Hepatocyte (in vitro differentiated cells): ENCODE results near the gene CNIH2. TPM values are rescaled to one million over a fixed set of nuclear protein-coding genes. Genes with fewer than 3 reads are reported as not detected.
"Not testable (repeated sequence)": the region's sequence is repeated elsewhere in the genome, so short reads cannot be mapped to it uniquely, and the experiment has no call there.

ENCODE experiments used
- DNase-seq: peaks from one replicate; pipeline ENCODE4 v3.0.0-alpha.2; 2016; ENCODE audit warnings: low spot score
- H2AFZ ChIP-seq: fragments of 200-600 bp; sonication (generic); 2 replicates; pipeline ENCODE4 v1.6.0; 2016; ENCODE audit warnings: antibody characterized with exemption, mild to moderate bottlenecking
- H3K27ac ChIP-seq: fragments of 200-600 bp; sonication (generic); 2 replicates; pipeline ENCODE4 v1.5.1; 2016; ENCODE audit warnings: mild to moderate bottlenecking
- H3K27me3 ChIP-seq: fragments of 200-600 bp; sonication (generic); 2 replicates; pipeline ENCODE4 v1.6.1; 2016
- H3K36me3 ChIP-seq: fragments of 200-600 bp; sonication (generic); replicated peaks from 2 replicates; pipeline ENCODE4 v1.5.1; 2016; ENCODE audit warnings: low read depth; ENCODE audit not compliant: insufficient read depth
- H3K4me1 ChIP-seq: fragments of 200-600 bp; sonication (generic); 2 replicates; pipeline ENCODE4 v1.5.1; 2016; ENCODE audit warnings: mild to moderate bottlenecking, moderate library complexity; ENCODE audit not compliant: insufficient read depth
- H3K4me2 ChIP-seq: fragments of 200-600 bp; sonication (generic); 2 replicates; pipeline ENCODE4 v1.6.0; 2016
- H3K4me3 ChIP-seq: fragments of 200-600 bp; sonication (generic); 2 replicates; pipeline ENCODE4 v1.5.1; 2016; ENCODE audit warnings: mild to moderate bottlenecking
- H3K79me2 ChIP-seq: fragments of 200-600 bp; sonication (generic); 2 replicates; pipeline ENCODE4 v1.6.0; 2017; ENCODE audit warnings: mild to moderate bottlenecking
- H3K9me2 ChIP-seq: fragments of 200-600 bp; sonication (generic); replicated peaks from 2 replicates; pipeline ENCODE4 v1.6.0; 2017; ENCODE audit warnings: mild to moderate bottlenecking; ENCODE audit not compliant: insufficient read depth
- H3K9me3 ChIP-seq: fragments of 200-600 bp; sonication (generic); 2 replicates; pipeline ENCODE4 v1.5.1; 2016; ENCODE audit warnings: low read depth, mild to moderate bottlenecking
- H4K20me1 ChIP-seq: fragments of 200-600 bp; sonication (generic); 2 replicates; pipeline ENCODE4 v1.6.0; 2016; ENCODE audit warnings: mild to moderate bottlenecking; ENCODE audit not compliant: insufficient read depth, poor library complexity, severe bottlenecking
- CTCF ChIP-seq: fragments of 200-600 bp; sonication (generic); IDR thresholded peaks from 2 replicates; pipeline ENCODE4 v1.5.1; 2016; ENCODE audit warnings: antibody characterized with exemption, mild to moderate bottlenecking; ENCODE audit not compliant: poor library complexity
- EZH2 ChIP-seq: fragments of 200-600 bp; sonication (generic); IDR thresholded peaks from 2 replicates; pipeline ENCODE4 v1.6.1; 2016; ENCODE audit warnings: antibody characterized with exemption, mild to moderate bottlenecking, borderline replicate concordance
- EZH2phosphoT487 ChIP-seq: fragments of 200-600 bp; sonication (generic); IDR thresholded peaks from one replicate; pipeline ENCODE4 v1.6.1; 2018; ENCODE audit warnings: antibody characterized with exemption, mild to moderate bottlenecking, low read depth, moderate library complexity; ENCODE audit not compliant: unreplicated experiment, severe bottlenecking
- WGBS: methylation state at CpG from one replicate; pipeline ENCODE4 v1.1.6; 2016; ENCODE audit warnings: low lambda C conversion rate; ENCODE audit errors: missing lambda C conversion rate; 5-methylcytosine and 5-hydroxymethylcytosine counted together
- polyA plus RNA-seq: library from polyadenylated mRNA; unstranded; fragments of >200 nt; fragmentation: Nextera tagmentation; extraction: Ambion mirVana; gene quantifications from 2 replicates; pipeline ENCODE4 v1.2.1, GENCODE V29; 2016
- total RNA-seq: library from RNA; depleted of rRNA; stranded (reverse); fragments of >200 nt; gene quantifications from 2 replicates; pipeline ENCODE4 v1.2.3, GENCODE V29; 2014

CNIH2 gene
- total and polyA plus RNA-seq, 2 experiments from 2014 or later = 1.7 to 6.2 TPM

GRCh38 chr11:66248903-66249302 lies 29.1 kb upstream of the CNIH2 start:
- Histone ChIP-seq H3K4me3 (no peak overlapping the region), H3K9me2 (no peaks in the 10 kb centered on the region), H2AFZ (no peak overlapping the region), H4K20me1 (no peaks in the 10 kb centered on the region), H3K27ac (no peak overlapping the region), H3K4me1 (no peaks in the 10 kb centered on the region), H3K27me3 (no peaks in the 10 kb centered on the region), H3K79me2 (no peaks in the 10 kb centered on the region), H3K36me3 (no peaks in the 10 kb centered on the region), H3K4me2 (no peak overlapping the region), H3K9me3 (no peaks in the 10 kb centered on the region)
- no peak for DNase-seq
- WGBS = 95% methylated on average over 6 of the region's 6 CpGs
- TF ChIP-seq EZH2phosphoT487 (no peak), CTCF (no peak), EZH2 (no peak)

GRCh38 chr11:66251809-66252208 lies 26.2 kb upstream of the CNIH2 start:
- no peaks in the 10 kb centered on the region for H3K27me3 ChIP-seq
- H3K36me3 ChIP-seq = no peaks in the 10 kb centered on the region
- no peaks in the 10 kb centered on the region for H3K9me3 ChIP-seq
- TF ChIP-seq CTCF = no peak
- no peak for TF ChIP-seq EZH2
- TF ChIP-seq EZH2phosphoT487 = no peak
- H4K20me1 ChIP-seq = no peaks in the 10 kb centered on the region
- H3K27ac ChIP-seq = no peak overlapping the region
- no peak overlapping the region for H3K4me2 ChIP-seq
- no peaks in the 10 kb centered on the region for H3K9me2 ChIP-seq
- H3K4me1 ChIP-seq = no peaks in the 10 kb centered on the region
- H2AFZ ChIP-seq = no peak overlapping the region
- no peaks in the 10 kb centered on the region for H3K79me2 ChIP-seq
- no peak overlapping the region for H3K4me3 ChIP-seq
- 82% methylated on average over 7 of the region's 7 CpGs for WGBS
- no peak for DNase-seq

GRCh38 chr11:66253081-66253480 lies 24.9 kb upstream of the CNIH2 start:
- not testable (repeated sequence) for H3K9me2 ChIP-seq, H3K4me2 ChIP-seq, H2AFZ ChIP-seq, H3K4me3 ChIP-seq, H3K79me2 ChIP-seq, H3K36me3 ChIP-seq, H4K20me1 ChIP-seq, H3K27ac ChIP-seq, H3K4me1 ChIP-seq, H3K9me3 ChIP-seq, DNase-seq, H3K27me3 ChIP-seq
- WGBS = 87% methylated on average over 6 of the region's 6 CpGs

- no peaks in the 10 kb centered on the region for H3K36me3 ChIP-seq
- no peaks in the 10 kb centered on the region for H3K9me3 ChIP-seq
- DNase-seq = no peak
- H3K27ac ChIP-seq = peak overlapping the region; percentile 20
- TF ChIP-seq CTCF (no peak), EZH2 (no peak), EZH2phosphoT487 (no peak)
- H3K9me2 ChIP-seq = no peaks in the 10 kb centered on the region
- peaks cover 8% of the 10 kb centered on the region for H3K4me1 ChIP-seq
- 6% methylated on average over 28 of the region's 28 CpGs for WGBS
- peak overlapping the region; percentile 87 for H3K4me3 ChIP-seq
- no peaks in the 10 kb centered on the region for H3K27me3 ChIP-seq
- H3K4me2 ChIP-seq = peak overlapping the region; percentile 98
- H2AFZ ChIP-seq = no peak overlapping the region
- peaks cover 17% of the 10 kb centered on the region for H3K79me2 ChIP-seq
- peaks cover 8% of the 10 kb centered on the region for H4K20me1 ChIP-seq
Observed at GRCh38 chr11:66258473-66258893, 19.5 kb upstream of the CNIH2 start.
